Esophagus muscularis mucosa (tissue), 4 donors: ENCODE data around the gene RNF26. TPM values are rescaled to one million over a fixed set of nuclear protein-coding genes. Genes with fewer than 3 reads are reported as not detected.

Experiments used
- DNase-seq: peaks from one replicate; pipeline ENCODE4 v3.0.0-alpha.2; 2017; ENCODE audit errors: extremely low spot score
- H3K27ac ChIP-seq, 4 donors: fragments of 200-600 bp; sonication (generic); replicated peaks in 1 of 4; 1 replicate in 3 of 4; 2 replicates in 1 of 4; pipeline ENCODE4 v1.5.1; 2016 to 2019; ENCODE audit warnings: mild to moderate bottlenecking in 1 of 4
- H3K27me3 ChIP-seq, 4 donors: fragments of 200-600 bp; sonication (generic); one replicate each; pipeline versions ENCODE4 v1.5.1 to v1.6.0; 2016 to 2019
- H3K36me3 ChIP-seq, 4 donors: fragments of 200-600 bp; sonication (generic); one replicate each; pipeline ENCODE4 v1.5.1; 2016 to 2019
- H3K4me1 ChIP-seq, 4 donors: fragments of 200-600 bp; sonication (generic); one replicate each; pipeline ENCODE4 v1.5.1; 2016 to 2019
- H3K4me3 ChIP-seq, 4 donors: fragments of 200-600 bp; sonication (generic); 1 replicate in 2 of 4; 2 replicates in 2 of 4; pipeline ENCODE4 v1.5.1; 2016 to 2019; ENCODE audit warnings: mild to moderate bottlenecking in 4 of 4, moderate library complexity in 1 of 4
- H3K9me3 ChIP-seq, 4 donors: fragments of 200-600 bp; sonication (generic); 1 replicate in 3 of 4; 2 replicates in 1 of 4; pipeline ENCODE4 v1.5.1; 2016 to 2019
- EP300 ChIP-seq: sonication (generic); formaldehyde crosslinking; IDR thresholded peaks from one replicate; pipeline ENCODE4 v1.6.1; 2017; ENCODE audit warnings: antibody characterized with exemption
- POLR2A ChIP-seq: fragments of 450-650 bp; IDR thresholded peaks from one replicate; pipeline ENCODE4 v1.6.1; 2017; ENCODE audit warnings: antibody characterized with exemption, moderate library complexity, mild to moderate bottlenecking, low read depth
- POLR2AphosphoS5 ChIP-seq, 2 donors: sonication (generic); formaldehyde crosslinking; IDR thresholded peaks; one replicate each; pipeline ENCODE4 v1.6.1; 2017; ENCODE audit warnings: antibody characterized with exemption in 2 of 2
- WGBS: methylation state at CpG from one replicate; pipeline ENCODE4 v1.1.5; 2018; 5-methylcytosine and 5-hydroxymethylcytosine counted together
- intact Hi-C: fragments of 100-400 bp; cut with DNase I; formaldehyde crosslinking; loops from one replicate; pipeline ENCODE4 v1.15.1; 2023
- total RNA-seq, 4 donors: library from RNA; depleted of rRNA; stranded (reverse); fragments of >200 nt; gene quantifications; one replicate each; pipeline versions ENCODE4 v1.1.0 to v1.2.1, GENCODE V29; 2016
- TF ChIP-seq, protein P1 (sequence below), 3 experiments: fragments of 200-600 bp in 2 of 3; fragments of 450-650 bp in 1 of 3; sonication (generic) in 2 of 3; IDR thresholded peaks; one replicate each; pipeline ENCODE4 v1.5.1; 2017 to 2019; ENCODE audit warnings: antibody characterized with exemption in 3 of 3, mild to moderate bottlenecking in 2 of 3, moderate library complexity in 1 of 3

RNF26 gene
- total RNA-seq, 4 donors from 2014 or later: 14.2 to 33.2 (median 20.9) TPM

DNA sequence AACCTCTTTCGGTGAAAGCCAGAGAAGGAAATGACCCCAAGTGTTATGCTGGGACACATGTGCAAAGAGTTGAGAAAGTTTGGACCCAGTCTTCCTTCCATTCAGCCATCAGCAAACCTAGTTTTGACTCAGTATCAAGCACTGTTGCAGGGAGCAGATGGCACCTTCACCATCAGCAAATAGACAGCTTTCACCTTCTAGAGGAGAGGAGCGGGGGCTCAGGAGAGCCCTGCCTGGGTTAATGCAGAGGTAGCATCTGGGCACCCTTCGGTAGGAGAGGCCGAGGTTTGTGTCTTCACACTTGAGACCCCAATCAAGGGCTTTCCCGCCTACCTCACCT is 28.4 kb downstream of the RNF26 start:
- intact Hi-C loops: no loop called here
- H3K4me1 ChIP-seq: peaks cover 56 to 80% (median 74%) of the 10 kb centered on the region in 4 donors
- no peaks in the 10 kb centered on the region for H3K27me3 ChIP-seq
- H3K9me3 ChIP-seq: no peaks in the 10 kb centered on the region
- peak overlapping the region; percentile 91 to 95 (median 94) for H3K27ac ChIP-seq
- WGBS: 81% methylated on average over 2 of the region's 5 CpGs
- H3K4me3 ChIP-seq: peak overlapping the region; percentile 65 to 80 (median 67)
- no peak for DNase-seq
- peaks cover 11 to 24% (median 21%) of the 10 kb centered on the region in 4 donors for H3K36me3 ChIP-seq
- TF ChIP-seq, protein P1, sequence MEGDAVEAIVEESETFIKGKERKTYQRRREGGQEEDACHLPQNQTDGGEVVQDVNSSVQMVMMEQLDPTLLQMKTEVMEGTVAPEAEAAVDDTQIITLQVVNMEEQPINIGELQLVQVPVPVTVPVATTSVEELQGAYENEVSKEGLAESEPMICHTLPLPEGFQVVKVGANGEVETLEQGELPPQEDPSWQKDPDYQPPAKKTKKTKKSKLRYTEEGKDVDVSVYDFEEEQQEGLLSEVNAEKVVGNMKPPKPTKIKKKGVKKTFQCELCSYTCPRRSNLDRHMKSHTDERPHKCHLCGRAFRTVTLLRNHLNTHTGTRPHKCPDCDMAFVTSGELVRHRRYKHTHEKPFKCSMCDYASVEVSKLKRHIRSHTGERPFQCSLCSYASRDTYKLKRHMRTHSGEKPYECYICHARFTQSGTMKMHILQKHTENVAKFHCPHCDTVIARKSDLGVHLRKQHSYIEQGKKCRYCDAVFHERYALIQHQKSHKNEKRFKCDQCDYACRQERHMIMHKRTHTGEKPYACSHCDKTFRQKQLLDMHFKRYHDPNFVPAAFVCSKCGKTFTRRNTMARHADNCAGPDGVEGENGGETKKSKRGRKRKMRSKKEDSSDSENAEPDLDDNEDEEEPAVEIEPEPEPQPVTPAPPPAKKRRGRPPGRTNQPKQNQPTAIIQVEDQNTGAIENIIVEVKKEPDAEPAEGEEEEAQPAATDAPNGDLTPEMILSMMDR (IDR thresholded peaks at IDR 0.05): no peak
- TF ChIP-seq EP300 (no peak), POLR2A (no peak), POLR2AphosphoS5 (IDR thresholded peaks at IDR 0.05) (no peak)

DNA sequence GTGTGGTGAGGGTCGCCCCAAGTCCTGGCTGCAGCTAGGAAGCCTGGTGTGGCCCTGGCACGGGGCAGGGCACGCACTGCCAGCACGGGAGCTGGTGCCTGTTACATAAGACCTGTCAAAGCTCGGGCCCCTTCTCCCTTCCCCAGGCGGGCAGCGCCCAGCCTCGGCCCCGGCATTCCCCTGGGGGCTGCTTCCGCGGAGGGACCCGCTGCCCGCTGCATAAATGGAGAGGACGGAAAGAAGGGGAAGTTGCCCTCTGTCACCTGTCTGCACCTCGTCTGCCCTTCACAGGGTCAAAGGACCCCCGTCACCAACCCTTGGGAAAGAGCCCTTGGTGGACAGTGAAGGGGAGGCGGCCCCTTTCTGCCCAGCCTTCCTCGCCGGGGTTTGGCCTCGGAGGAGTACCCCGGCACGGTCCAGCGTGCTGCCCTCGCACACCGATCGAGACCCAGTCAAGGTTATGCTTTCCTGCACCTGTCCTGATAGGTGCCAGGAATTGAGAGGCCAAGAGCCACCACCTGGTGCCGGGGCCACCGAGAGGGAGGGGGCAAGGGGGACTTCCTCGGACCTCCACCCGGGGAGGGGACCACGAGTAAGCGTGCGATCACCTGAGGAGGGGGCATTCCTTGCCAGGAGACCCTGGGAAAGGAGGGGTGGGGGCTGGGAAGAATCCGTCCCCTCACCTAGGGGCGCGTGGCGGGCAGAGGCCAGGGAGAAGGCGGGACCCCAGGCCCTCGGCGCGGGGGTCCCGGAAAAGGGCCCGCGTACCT is 28.9 kb downstream of the RNF26 start:
- Histone ChIP-seq H3K4me3 (peak overlapping the region; percentile 65 to 80 (median 67)), H3K27ac (peak overlapping the region; percentile 91 to 95 (median 94)), H3K4me1 (peaks cover 62 to 85% (median 80%) of the 10 kb centered on the region in 4 donors), H3K9me3 (no peaks in the 10 kb centered on the region), H3K27me3 (no peaks in the 10 kb centered on the region), H3K36me3 (peaks cover 11 to 18% (median 17%) of the 10 kb centered on the region in 4 donors)
- TF ChIP-seq POLR2A (no peak), EP300 (no peak)
- 51% methylated on average over 24 of the region's 44 CpGs for WGBS
- no peak for DNase-seq
- intact Hi-C loops: no loop called here

DNA sequence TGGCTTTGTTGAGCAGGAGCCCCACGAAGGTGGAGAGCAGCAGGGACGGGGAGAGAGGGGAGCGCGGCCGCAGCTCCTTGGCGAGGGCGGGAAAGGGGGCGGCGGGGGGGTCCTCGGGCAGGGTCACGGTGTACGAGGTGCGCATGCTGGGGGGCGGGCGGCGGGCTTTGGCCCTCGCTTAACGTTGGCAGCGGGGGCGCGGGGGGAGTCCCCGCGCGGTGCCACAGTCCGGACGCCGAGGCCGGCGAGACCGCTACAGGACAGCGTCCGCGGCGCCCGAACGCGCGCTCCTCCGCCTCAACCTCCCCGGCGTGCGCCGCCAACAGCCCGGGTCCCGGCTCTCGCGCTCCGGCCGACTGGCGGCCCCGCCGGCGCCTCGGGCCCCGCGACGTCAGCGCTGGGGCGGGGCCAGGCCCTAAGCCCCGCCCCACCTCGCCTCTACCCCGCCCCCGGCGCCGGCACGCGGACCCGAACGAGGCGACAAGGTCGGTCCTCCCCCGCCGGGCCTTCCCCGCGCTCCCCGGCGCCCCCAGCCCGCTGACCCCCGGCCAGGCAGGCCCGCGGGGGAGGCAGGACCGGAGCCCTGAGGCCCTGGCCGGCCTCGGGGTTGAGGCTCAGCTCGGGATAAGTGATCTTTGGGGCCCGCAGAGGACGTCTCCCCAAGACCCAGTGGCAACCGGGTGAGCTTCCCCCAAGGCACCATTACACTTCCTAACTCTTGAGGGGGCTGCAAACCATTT is 29.7 kb downstream of the RNF26 start:
- Histone ChIP-seq H3K4me1 (peaks cover 69 to 93% (median 87%) of the 10 kb centered on the region in 4 donors), H3K4me3 (peak overlapping the region; percentile 65 to 80 (median 67)), H3K9me3 (no peaks in the 10 kb centered on the region), H3K36me3 (peaks cover 8 to 11% (median 10%) of the 10 kb centered on the region in 4 donors), H3K27me3 (no peaks in the 10 kb centered on the region), H3K27ac (peak overlapping the region; percentile 91 to 95 (median 94))
- TF ChIP-seq POLR2A (no peak), POLR2AphosphoS5 (IDR thresholded peaks at IDR 0.05) (peak; percentile 63 to 82)
- TF ChIP-seq, protein P1 (IDR thresholded peaks at IDR 0.05): no peak
- 16% methylated on average over 4 of the region's 88 CpGs for WGBS
- DNase-seq: no peak
- intact Hi-C loops: no loop called here

DNA sequence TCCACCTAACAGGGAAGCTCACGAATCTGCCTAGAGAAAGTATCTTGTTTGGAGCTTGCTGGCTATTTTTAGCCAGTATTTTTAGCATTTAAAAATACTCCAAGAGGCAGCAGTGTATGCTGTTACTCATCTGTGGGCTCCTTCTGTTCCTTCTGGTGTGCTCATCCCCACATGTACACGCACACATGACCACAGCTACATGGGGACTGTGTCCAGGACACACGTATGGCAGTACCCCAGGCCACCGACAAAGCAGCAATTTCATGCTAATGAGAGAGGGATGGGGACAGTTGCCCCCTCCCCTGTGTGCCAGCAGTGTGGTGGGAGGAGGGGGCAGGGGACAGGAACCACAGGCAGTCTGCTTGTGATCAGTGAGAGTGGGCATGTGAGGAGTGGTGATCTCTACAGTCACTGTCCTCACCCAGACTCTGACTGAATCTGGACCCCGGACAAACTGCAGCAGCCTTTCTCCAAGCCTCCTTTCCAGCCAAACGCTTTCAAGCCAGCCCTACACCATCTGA is 30.8 kb downstream of the RNF26 start:
- TF ChIP-seq EP300 (no peak), POLR2AphosphoS5 (IDR thresholded peaks at IDR 0.05) (peak; percentile 72 to 89)
- Histone ChIP-seq H3K27ac (peak overlapping the region; percentile 91 to 95 (median 94)), H3K4me3 (peak overlapping the region in 3 of 4 donors; percentile 23 to 80 (median 67)), H3K27me3 (no peaks in the 10 kb centered on the region), H3K4me1 (peaks cover 77 to 100% (median 98%) of the 10 kb centered on the region in 4 donors), H3K36me3 (no peaks in the 10 kb centered on the region), H3K9me3 (no peaks in the 10 kb centered on the region)
- DNase-seq: no peak
- intact Hi-C loops: no loop called here
- WGBS: 43% methylated on average over 6 of the region's 6 CpGs

DNA sequence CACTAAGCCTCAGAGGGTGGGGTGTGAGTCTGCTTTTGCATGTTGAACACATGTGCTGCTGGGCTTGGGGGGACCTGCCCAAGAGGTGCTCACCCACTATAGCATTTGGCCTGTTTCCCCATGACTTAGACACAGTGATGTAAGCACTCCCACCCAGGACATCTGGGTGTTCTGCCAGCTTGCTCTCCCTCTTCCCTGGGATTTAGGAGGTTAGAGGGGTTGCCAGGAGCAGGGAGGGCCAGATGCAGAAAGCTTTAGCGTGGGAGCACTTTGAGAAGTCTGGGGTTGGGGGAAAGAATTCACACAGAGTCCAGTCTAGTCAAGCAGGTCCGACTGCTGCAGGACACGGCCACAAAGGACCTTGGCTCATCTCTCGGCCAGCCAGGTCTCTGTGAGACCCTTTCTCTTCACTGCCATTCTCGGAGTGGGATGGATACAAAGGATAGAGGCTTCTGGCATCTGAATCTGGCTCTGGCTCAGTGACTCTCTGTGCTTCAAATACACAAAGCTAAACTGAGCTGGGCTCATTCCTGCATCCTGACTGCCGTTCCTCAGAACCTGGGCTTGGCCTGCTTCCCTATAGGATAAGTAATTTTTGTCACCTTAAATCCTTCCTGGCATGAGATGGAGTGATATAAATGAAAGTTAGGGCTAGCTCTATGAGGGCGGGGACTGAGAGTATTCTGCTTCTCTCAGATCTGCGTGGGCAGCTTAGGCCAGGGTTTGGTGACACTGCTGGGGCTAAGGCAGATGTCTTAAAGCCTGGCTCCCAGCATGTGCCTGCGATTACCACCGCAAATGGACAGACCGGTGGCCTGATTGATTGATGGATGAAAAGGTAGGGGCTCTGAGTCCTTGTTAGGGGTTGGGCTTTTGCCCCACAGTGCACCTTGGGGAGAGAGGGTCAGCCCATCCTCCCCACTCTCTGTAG is 32.6 kb downstream of the RNF26 start:
- H3K4me3 ChIP-seq: no peak overlapping the region
- H3K36me3 ChIP-seq: no peaks in the 10 kb centered on the region
- H3K4me1 ChIP-seq: peaks cover 83 to 100% (median 99%) of the 10 kb centered on the region in 4 donors
- WGBS: 86% methylated on average over 6 of the region's 11 CpGs
- intact Hi-C loops: no loop called here
- TF ChIP-seq POLR2AphosphoS5 (IDR thresholded peaks at IDR 0.05) (no peak), POLR2A (no peak), EP300 (no peak)
- TF ChIP-seq, protein P1 (IDR thresholded peaks at IDR 0.05): no peak
- DNase-seq: no peak
- H3K27ac ChIP-seq: peak overlapping the region; percentile 91 to 95 (median 94)
- H3K27me3 ChIP-seq: no peaks in the 10 kb centered on the region
- H3K9me3 ChIP-seq: no peaks in the 10 kb centered on the region
